ENCODE data around the gene HYDIN. TPM values are rescaled to one million over a fixed set of nuclear protein-coding genes. Genes with fewer than 3 reads are reported as not detected.

Gene HYDIN
- total and polyA plus RNA-seq, 9 of the 15 experiments (the other 6 are each of a cell fraction or from before 2014, with no cell fraction given), result 0.08 to 0.43 (median 0.14) TPM; not detected in 1

GRCh38 chr16:70788668-70789594, 441.6 kb downstream of the HYDIN start (continued):
- TF ChIP-seq PRDM10 (IDR thresholded peaks at IDR 0.05; ENCODE audit: partially characterized antibody), result no peak

- in situ Hi-C loops (cut with MboI), result no loop called here
- H3K4me3 ChIP-seq, result no peak overlapping the region
- BruUV-seq (replicated peaks), result no TSS peak
- no peak for TF ChIP-seq FOXJ2 (tag; IDR thresholded peaks at IDR 0.05)
- no peak for TF ChIP-seq EHMT2 (IDR thresholded peaks at IDR 0.05)
- no peak for TF ChIP-seq BRF1 (IDR thresholded peaks at IDR 0.05; ENCODE audit: borderline replicate concordance, extremely low read depth, insufficient read length)
- TF ChIP-seq ZSCAN32 (CRISPR knock-in tag; IDR thresholded peaks at IDR 0.05), result no peak
- no peak for TF ChIP-seq KLF16 (IDR thresholded peaks at IDR 0.05)
- no peak for TF ChIP-seq ZNF143 (CRISPR knock-in tag; IDR thresholded peaks at IDR 0.05)
- no peak for TF ChIP-seq ZNF121 (CRISPR knock-in tag; conservative IDR thresholded peaks at IDR 0.05)
- no peaks in the 10 kb centered on the region; the same call in 2 of the 3 replicates for H3K79me2 ChIP-seq (ENCODE audit: control insufficient read depth, insufficient read depth, low read length)
- FAIRE-seq (no peak), ATAC-seq (no peak), DNase-seq (ENCODE audit: extremely low read depth in 1 of 4, low spot score in 3 of 4) (no peak)
- no peak overlapping the region for H3K4me2 ChIP-seq (ENCODE audit: insufficient read depth, low read length)
- ChIA-PET CTCF (ENCODE audit: low intra/inter-chr PET ratio) (no interaction called here), POLR2A (interaction anchor here (1.1 kb wide), 1 partner anchor 10 kb away, joined by 3 read pairs; no protein-coding TSS in a partner anchor)
- no peak overlapping the region for H2AFZ ChIP-seq (ENCODE audit: low read depth, low read length)
- H3K27me3 ChIP-seq (ENCODE audit: control insufficient read depth in 2 of 2, insufficient read depth in 2 of 2, low read length in 2 of 2), result no peaks in the 10 kb centered on the region
- peaks cover 6% of the 10 kb centered on the region for H4K20me1 ChIP-seq (replicated peaks; ENCODE audit: control insufficient read depth, insufficient read depth, low read length)
- H3K9ac ChIP-seq (ENCODE audit: insufficient read depth in 1 of 2, low read depth in 2 of 2, low read length in 2 of 2), result no peak overlapping the region; a peak in 1 of 4 replicates
- 90% methylated on average over 19 of the region's 19 CpGs for WGBS (ENCODE audit: insufficient coverage, low coverage, missing lambda C conversion rate)
- H3K4me1 ChIP-seq (replicated peaks in 1 of 2; ENCODE audit: control insufficient read depth in 2 of 2, insufficient read depth in 2 of 2, low read length in 2 of 2), result peaks cover 0 to 4% of the 10 kb centered on the region in 2 experiments; a peak in 1 of 5 replicates
- no peak overlapping the region for H3K27ac ChIP-seq (ENCODE audit: extremely low read depth, low read depth, low read length)
- peaks cover 73% of the 10 kb centered on the region; the same call in 2 of the 3 replicates for H3K36me3 ChIP-seq (ENCODE audit: control insufficient read depth, insufficient read depth, low read length)
- peaks cover 2% of the 10 kb centered on the region for H3K9me1 ChIP-seq (ENCODE audit: control insufficient read depth, insufficient read depth, low read length)
- intact Hi-C loops (cut with micrococcal nuclease), result no loop called here
- H3K9me3 ChIP-seq (replicated peaks; ENCODE audit: control insufficient read depth, insufficient read depth, low read depth, low read length), result peaks cover 3% of the 10 kb centered on the region; the same call in 1 of the 2 replicates
Measured at GRCh38 chr16:70786020-70786755, 444.3 kb downstream of the HYDIN start.
